ENCODE data around the gene TMIE. TPM values are rescaled to one million over a fixed set of nuclear protein-coding genes. Genes with fewer than 3 reads are reported as not detected.

The TMIE gene
- total and polyA plus RNA-seq, 10 of the 15 experiments (the other 5 are each of a cell fraction or from before 2014, with no cell fraction given), result not detected

- TF ChIP-seq E4F1 (IDR thresholded peaks at IDR 0.05; ENCODE audit: borderline replicate concordance, partially characterized antibody) (no peak), SREBF1 (IDR thresholded peaks at IDR 0.05; ENCODE audit: low read length) (no peak), BACH1 (IDR thresholded peaks at IDR 0.05; ENCODE audit: borderline replicate concordance) (no peak), ZBTB33 (IDR thresholded peaks at IDR 0.05) (no peak), ASH2L (IDR thresholded peaks at IDR 0.05; ENCODE audit: borderline replicate concordance, low read depth) (no peak), BCL3 (IDR thresholded peaks at IDR 0.05; ENCODE audit: borderline replicate concordance, insufficient read depth, low read depth, low read length, poor library complexity, severe bottlenecking) (no peak), MYC (IDR thresholded peaks at IDR 0.05; ENCODE audit: insufficient read depth, insufficient read length, insufficient replicate concordance, low read length, severe bottlenecking) (no peak), NFXL1 (IDR thresholded peaks at IDR 0.05; ENCODE audit: borderline replicate concordance) (no peak), NR2C2 (IDR thresholded peaks at IDR 0.05; ENCODE audit: borderline replicate concordance, control insufficient read depth, insufficient read length, low read depth) (no peak)
Observed at GRCh38 chr3:46673151-46674030, 27.8 kb upstream of the TMIE start (continued).

Measured in GM12878 (cell line).